Nephron (organoid): ENCODE measurements around the gene TCF20.
A peak's percentile ranks its signal among the peaks of the same experiment; 100 is the strongest.

Experiments used
- H3K27ac Mint-ChIP-seq, 3 experiments: 2 replicates each; pipeline ENCODE4 v1.8.0; 2020; ENCODE audit warnings: mixed read lengths in 3 of 3, mild to moderate bottlenecking in 2 of 3, moderate library complexity in 1 of 3
- H3K27me3 Mint-ChIP-seq: 2 replicates; pipeline ENCODE4 v1.8.0; 2021; ENCODE audit warnings: low read depth, mild to moderate bottlenecking, moderate library complexity, mixed read lengths
- H3K36me3 Mint-ChIP-seq: 2 replicates; pipeline ENCODE4 v1.8.0; 2020; ENCODE audit warnings: low read depth, mixed read lengths
- H3K4me1 Mint-ChIP-seq: 2 replicates; pipeline ENCODE4 v1.8.0; 2020; ENCODE audit warnings: mixed read lengths
- H3K4me3 Mint-ChIP-seq, 3 experiments: 2 replicates each; pipeline ENCODE4 v1.8.0; 2020; ENCODE audit warnings: mild to moderate bottlenecking in 3 of 3, mixed read lengths in 3 of 3, moderate library complexity in 2 of 3
- H3K9me3 Mint-ChIP-seq: 2 replicates; pipeline ENCODE4 v1.8.0; 2020; ENCODE audit warnings: mixed read lengths
- TF ChIP-seq, protein P1 (sequence below), 3 experiments: fragments of 200-600 bp; sonication (generic); IDR thresholded peaks; one replicate each; pipeline ENCODE4 v1.5.0; 2021; ENCODE audit warnings: antibody characterized with exemption in 3 of 3; ENCODE audit not compliant: unreplicated experiment in 3 of 3

Gene TCF20

DNA sequence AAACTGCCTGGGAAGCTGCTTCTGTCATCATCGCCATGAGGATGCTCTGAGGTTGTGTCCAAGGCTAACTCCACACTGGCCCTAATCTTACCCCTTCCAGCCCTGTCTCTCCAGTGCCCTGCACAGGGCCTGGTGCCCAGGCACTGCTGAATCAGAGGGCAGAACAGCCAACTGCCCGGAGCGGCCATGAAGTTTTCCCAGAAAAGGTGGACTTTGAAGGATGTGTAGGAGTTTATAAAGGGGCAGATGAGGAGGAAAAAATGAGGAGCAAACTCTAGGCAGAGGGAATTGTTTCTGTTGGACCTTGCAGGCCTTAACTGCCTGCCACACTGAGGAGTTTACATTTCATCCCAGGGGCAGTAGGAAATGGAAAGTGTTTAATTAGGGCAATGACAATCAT is 39.4 kb upstream of the TCF20 start:
- Mint-ChIP-seq H3K27me3 (peaks cover 68% of the 10 kb centered on the region), H3K36me3 (no peaks in the 10 kb centered on the region), H3K9me3 (no peaks in the 10 kb centered on the region), H3K4me1 (peaks cover 30% of the 10 kb centered on the region), H3K4me3 (no peak overlapping the region), H3K27ac (no peak overlapping the region)
- TF ChIP-seq, protein P1, sequence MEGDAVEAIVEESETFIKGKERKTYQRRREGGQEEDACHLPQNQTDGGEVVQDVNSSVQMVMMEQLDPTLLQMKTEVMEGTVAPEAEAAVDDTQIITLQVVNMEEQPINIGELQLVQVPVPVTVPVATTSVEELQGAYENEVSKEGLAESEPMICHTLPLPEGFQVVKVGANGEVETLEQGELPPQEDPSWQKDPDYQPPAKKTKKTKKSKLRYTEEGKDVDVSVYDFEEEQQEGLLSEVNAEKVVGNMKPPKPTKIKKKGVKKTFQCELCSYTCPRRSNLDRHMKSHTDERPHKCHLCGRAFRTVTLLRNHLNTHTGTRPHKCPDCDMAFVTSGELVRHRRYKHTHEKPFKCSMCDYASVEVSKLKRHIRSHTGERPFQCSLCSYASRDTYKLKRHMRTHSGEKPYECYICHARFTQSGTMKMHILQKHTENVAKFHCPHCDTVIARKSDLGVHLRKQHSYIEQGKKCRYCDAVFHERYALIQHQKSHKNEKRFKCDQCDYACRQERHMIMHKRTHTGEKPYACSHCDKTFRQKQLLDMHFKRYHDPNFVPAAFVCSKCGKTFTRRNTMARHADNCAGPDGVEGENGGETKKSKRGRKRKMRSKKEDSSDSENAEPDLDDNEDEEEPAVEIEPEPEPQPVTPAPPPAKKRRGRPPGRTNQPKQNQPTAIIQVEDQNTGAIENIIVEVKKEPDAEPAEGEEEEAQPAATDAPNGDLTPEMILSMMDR (IDR thresholded peaks at IDR 0.05; ENCODE audit: unreplicated experiment in 3 of 3), result no peak

DNA sequence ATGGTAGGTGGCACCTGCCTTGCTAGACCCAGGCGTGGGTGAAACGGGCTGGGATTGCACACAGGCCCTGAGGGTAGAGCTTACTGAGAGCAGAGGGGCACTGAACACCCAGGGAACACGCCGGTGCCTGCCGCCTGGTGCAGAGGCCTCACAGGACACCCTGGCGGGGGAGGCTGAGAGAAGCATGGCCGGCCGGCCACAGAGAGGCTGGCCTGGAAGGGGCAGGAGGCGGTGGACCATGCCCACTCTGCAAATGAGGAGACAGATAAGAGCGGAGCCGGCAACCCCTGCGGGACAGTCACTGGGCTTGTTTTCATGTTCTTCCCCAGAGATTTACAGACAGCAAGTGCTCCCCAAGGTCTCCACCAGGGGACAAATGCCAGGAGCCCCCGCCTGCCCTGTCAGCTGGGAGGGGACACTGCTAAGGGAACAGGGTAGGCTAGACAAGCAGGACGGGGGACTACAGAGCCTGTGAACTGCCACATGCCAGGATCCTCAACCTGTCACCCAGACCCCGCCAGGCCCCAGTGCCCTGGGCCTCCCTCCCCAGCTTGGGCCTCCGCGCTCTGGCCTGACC is 38.5 kb upstream of the TCF20 start:
- TF ChIP-seq, protein P1 (IDR thresholded peaks at IDR 0.05; ENCODE audit: unreplicated experiment in 3 of 3), result peak in 1 of 3 experiments; percentile 11
- no peaks in the 10 kb centered on the region for H3K9me3 Mint-ChIP-seq
- H3K27me3 Mint-ChIP-seq, result peaks cover 70% of the 10 kb centered on the region
- H3K36me3 Mint-ChIP-seq, result no peaks in the 10 kb centered on the region
- H3K4me1 Mint-ChIP-seq, result peaks cover 27% of the 10 kb centered on the region
- H3K4me3 Mint-ChIP-seq, result no peak overlapping the region
- H3K27ac Mint-ChIP-seq, result no peak overlapping the region

DNA sequence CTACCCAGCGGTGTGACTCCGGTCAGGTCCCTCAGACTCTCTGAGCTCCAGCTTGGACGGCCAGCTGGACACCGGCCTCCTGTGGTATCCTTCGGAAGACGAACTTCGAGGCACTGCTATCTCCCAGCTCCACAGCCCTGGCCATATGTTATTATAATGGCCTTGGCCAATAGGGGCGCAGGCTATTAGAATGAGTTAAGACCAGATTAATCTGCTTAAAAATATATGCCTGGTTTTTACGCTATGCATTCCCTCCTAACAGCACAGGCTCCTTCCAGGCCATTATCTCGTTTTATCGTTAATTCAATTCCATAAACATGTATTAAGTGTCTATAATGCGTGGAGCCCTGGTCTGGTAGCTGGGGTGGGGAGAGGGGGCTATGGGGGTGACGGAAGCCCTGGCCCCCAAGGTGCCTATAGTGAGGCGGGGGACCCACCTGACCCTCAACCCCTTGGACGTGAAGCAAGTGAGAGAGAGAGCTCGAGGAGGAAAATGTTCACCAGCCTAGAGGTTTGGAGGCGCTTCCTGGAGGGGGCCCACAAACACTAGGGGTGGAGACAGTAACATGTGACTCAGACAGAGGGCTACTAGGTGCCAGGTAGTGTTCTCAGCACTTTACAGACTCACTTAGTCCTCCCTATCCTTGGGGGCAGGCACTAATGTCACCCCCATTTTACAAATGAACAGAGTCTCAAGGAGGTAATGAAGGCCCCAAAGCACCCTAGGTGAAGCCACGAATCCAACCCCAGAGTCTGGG is 37.5 kb upstream of the TCF20 start:
- TF ChIP-seq, protein P1 (IDR thresholded peaks at IDR 0.05; ENCODE audit: unreplicated experiment in 3 of 3), result no peak
- no peak overlapping the region for H3K4me3 Mint-ChIP-seq

DNA sequence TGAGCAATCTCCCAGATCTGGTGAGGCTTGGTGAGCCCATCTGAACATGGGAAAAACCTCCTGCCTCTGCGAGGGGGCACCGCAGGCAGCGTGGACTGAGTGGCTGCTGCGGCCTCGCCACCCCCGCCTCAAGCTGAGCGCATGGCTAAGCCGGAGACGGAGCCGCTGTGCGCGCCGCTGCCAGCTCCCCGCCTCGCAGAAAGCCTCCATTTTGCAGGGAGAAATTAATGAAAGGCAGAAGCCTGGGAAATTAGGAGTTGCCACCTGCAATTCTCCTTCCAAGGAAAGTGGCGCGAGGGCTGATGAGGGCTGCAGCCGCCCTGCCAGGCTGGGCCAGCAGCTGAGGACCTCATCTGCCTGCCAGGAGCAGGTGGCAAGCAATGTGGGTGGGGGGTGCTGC is 35.6 kb upstream of the TCF20 start:
- Mint-ChIP-seq H3K4me3 (no peak overlapping the region), H3K4me1 (peaks cover 30% of the 10 kb centered on the region), H3K36me3 (no peaks in the 10 kb centered on the region), H3K27ac (no peak overlapping the region), H3K9me3 (no peaks in the 10 kb centered on the region), H3K27me3 (peaks cover 71% of the 10 kb centered on the region)
- TF ChIP-seq, protein P1 (IDR thresholded peaks at IDR 0.05; ENCODE audit: unreplicated experiment in 3 of 3), result no peak

More for the DNA sequence above, 37.5 kb upstream of the TCF20 start:
- Mint-ChIP-seq H3K36me3 (no peaks in the 10 kb centered on the region), H3K4me1 (peaks cover 32% of the 10 kb centered on the region), H3K27ac (no peak overlapping the region), H3K9me3 (no peaks in the 10 kb centered on the region), H3K27me3 (peaks cover 70% of the 10 kb centered on the region)

DNA sequence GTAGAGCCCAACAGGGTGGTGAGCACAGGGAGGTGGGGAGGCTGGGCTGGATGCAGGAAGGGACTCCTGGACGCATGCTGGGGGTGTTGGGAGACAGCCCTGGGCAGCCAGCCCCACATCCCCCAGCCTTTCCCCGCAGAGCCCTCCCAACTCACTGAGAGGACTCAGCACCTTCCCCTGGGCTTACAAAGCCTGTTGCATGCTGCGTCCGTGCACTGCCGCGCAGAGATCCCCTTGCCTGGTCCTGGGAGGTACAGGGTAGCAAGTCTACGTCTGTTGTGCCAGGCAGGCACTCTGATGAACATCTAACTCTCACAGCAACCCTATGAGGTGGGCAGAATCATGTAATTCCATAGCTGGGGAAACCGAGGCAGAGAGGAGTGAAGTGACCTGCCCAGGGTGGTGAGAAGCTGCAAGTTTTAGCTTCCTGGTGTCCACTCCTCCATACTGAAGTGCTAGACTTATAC is 33.9 kb upstream of the TCF20 start:
- Mint-ChIP-seq H3K9me3 (no peaks in the 10 kb centered on the region), H3K27me3 (peaks cover 65% of the 10 kb centered on the region), H3K27ac (peak overlapping the region in 2 of 3 experiments; percentile 77 to 83), H3K4me3 (no peak overlapping the region), H3K4me1 (peaks cover 33% of the 10 kb centered on the region), H3K36me3 (no peaks in the 10 kb centered on the region)
- TF ChIP-seq, protein P1 (IDR thresholded peaks at IDR 0.05; ENCODE audit: unreplicated experiment in 3 of 3), result no peak
